Activated CD8-positive, alpha-beta memory T cell treated with anti-CD3 and anti-CD28 coated beads for 36 hours (primary cell): ENCODE measurements around the gene RPS21. TPM values are rescaled to one million over a fixed set of nuclear protein-coding genes. Genes with fewer than 3 reads are reported as not detected.

Experiments used
- CTCF ChIA-PET: fragments of 350-600 bp; sonication (Branson Sonifier 250); formaldehyde crosslinking; loops from one replicate; lab custom pipeline; 2021; ENCODE audit warnings: antibody characterized with exemption; lab: Charles Lee
- POLR2A ChIA-PET: fragments of 350-600 bp; sonication (Branson Sonifier 250); formaldehyde crosslinking; loops from one replicate; lab custom pipeline; 2021; ENCODE audit warnings: antibody characterized with exemption; lab: Charles Lee
- total RNA-seq, 2 experiments: library from RNA; stranded (reverse); gene quantifications; one replicate each; pipeline ENCODE4 v1.2.3, GENCODE V29; 2021

The RPS21 gene
- total RNA-seq, 2 experiments from 2014 or later = 2,101 to 2,191 TPM

GRCh38 chr20:62390317-62391164, 3.6 kb downstream of the RPS21 start:
- ChIA-PET CTCF (interaction anchor here (1.4 kb wide), 1 partner anchor 19 kb away, joined by 3 read pairs; no protein-coding TSS in a partner anchor), POLR2A (no interaction called here)

DNA sequence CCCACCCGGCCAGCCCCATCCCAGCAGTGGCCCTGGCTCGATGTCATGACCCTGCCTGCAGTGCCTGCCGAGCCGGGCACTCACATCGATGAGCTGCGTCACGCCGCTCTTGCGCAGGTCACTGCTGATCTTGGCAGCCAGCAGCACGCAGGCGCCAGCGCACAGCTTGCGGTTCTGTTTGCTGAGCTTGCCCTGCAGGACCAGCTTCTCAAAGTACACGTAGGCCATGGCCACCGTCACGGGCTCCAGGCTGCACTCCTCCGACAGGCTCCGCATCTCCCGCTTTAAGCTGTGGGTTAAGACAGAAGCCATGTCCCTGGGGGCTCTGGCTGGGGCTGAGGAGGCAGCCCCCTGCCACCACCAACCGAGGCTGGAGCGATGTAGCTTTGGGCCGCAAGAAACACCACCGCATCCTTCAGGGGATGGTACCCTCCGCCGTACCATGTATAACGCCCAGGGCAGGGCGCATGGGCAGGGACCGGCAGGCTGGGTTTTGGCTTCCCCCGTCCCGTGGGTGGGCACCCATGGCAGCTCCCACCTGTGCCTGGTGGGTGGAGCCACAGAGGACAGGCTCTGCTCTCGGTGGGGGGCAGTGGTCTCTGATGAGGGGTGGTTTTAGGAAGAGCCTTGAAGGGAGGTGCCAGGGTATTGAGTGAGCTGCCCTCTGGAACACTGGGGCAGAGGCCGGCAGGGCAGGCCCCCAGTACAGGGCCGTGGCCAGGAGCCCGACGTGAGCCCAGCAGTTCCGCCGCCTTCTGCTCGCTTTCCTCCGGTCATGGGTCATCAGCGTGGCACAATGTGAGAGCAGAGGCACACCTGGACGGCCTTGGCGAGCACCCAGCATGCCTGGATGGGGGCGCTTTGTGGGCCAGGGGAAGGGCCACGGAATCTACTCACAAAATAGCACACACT, 4.5 kb downstream of the RPS21 start:
- ChIA-PET CTCF (no interaction called here), POLR2A (no interaction called here)

DNA sequence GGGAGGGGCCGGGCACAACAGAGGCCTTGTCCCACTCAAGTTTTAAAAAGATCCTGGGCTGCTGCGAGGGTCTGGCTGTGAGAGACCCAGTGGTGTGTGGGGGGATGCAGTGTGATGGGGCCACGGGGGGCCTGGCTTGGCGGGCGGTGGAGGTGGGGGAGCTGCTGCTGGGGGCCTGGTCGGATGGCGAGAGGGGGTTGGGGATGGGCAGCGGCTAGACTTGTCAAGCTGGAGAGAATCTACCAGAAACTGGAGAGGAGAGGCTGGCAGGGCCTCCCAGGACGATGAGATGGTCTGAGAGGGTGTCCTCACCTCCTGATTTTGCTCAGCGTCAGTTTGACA, 5.1 kb downstream of the RPS21 start:
- ChIA-PET POLR2A (no interaction called here), CTCF (no interaction called here)

GRCh38 chr20:62392621-62393334, 5.9 kb downstream of the RPS21 start:
- ChIA-PET POLR2A (no interaction called here), CTCF (no interaction called here)

GRCh38 chr20:62393335-62393665, 6.4 kb downstream of the RPS21 start:
- ChIA-PET POLR2A (no interaction called here), CTCF (no interaction called here)

- ChIA-PET CTCF (no interaction called here), POLR2A (no interaction called here)
Observed at GRCh38 chr20:62393830-62394229, 6.9 kb downstream of the RPS21 start.

DNA sequence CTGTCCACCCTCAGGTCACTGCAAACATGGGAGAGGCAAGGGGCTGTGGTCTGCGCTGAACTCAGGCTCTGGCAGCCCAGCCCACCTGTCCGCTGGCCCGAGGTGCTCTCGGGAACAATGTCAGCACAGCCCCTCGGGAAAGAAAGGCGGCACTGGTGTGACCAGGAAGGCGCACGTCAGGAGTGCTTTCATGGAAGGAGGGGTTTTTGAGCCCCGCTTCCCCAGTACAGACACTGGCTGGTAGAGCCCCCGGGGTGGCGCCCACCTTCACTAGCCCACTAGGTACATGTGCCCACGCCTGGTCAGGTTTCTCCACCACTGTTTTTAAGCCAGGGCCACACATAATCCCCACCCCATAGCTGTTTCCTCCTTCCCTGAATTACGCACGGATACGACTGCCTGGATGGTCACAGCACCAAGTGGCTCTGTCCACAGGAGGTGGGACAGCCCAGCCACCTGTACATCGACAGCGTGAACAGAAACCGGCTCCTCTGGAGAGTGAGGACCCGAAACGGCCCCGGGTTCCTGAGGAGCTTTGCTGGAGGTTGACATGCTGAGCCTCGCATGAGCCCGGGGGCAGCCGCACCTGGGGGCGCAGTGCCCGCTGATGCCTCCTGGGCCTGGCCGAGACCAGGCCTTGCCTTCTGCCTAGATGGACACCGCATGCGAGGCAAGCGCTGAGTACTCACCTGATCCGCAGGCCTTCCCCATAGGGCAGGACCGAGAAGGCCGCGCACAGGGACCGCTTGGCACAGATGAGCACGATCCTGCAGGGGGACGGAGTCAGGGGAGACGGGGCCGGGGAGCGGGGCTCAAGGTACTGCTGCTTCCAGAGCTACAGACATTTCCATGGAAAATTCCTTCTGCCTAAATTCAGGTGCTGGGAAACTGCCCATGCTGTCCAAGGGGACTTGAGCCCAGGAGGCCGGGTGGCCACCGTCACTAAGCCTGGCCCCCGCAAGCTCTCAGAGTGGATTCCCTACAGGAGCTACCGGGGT, 7.6 kb downstream of the RPS21 start:
- POLR2A ChIA-PET = no interaction called here
- CTCF ChIA-PET = interaction anchor here (1.5 kb wide), 1 partner anchor 12 kb away, joined by 3 read pairs; no protein-coding TSS in a partner anchor

- CTCF ChIA-PET = interaction anchor here (1.5 kb wide), 1 partner anchor 13 kb away, joined by 3 read pairs; no protein-coding TSS in a partner anchor
- POLR2A ChIA-PET = no interaction called here
Observed at GRCh38 chr20:62395311-62396242, 8.7 kb downstream of the RPS21 start.

- ChIA-PET POLR2A (interaction anchor here (0.9 kb wide), 1 partner anchor 10 kb away, joined by 3 read pairs; the partner anchor contains the start of gene RPS21), CTCF (interaction anchor here (0.6 to 1.5 kb wide), 2 partner anchors 14 to 346 kb away, joined by 3 to 4 read pairs; no protein-coding TSS in a partner anchor)
Observed at GRCh38 chr20:62396367-62397239, 9.7 kb downstream of the RPS21 start.

DNA sequence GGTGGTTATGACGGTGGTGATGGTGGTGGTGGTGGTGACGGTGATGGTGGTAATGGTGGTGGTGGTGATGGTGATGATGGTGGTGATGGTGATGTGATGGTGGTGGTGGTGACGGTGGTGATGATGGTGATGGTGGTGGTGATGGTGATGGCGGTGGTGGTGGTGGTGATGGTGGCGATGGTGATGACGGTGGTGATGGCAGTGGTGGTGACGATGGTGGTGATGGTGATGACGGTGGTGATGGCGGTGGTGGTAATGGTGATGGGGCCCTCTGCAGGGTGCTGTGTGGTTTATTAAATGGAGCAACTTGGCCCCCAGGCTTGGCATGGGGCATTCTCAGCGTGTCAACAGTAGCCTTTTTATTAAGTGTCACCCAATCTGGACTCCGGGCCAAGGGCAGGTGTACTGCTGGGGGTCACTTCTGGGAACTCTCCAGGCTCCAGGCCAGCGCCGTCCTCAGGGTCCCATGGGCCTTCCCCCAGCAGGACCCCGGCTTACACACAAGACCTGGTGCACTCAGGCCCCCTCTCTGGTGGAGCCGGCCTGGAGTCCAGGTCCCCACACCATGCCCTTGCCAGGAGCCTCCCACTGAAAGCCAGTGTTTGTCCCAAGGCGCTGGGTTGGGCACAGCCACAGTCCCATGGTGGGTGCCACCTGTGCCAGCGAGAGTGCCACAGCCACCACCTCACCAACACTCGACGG, 11.4 kb downstream of the RPS21 start:
- CTCF ChIA-PET = no interaction called here

GRCh38 chr20:62400021-62400420, 13.1 kb downstream of the RPS21 start:
- CTCF ChIA-PET = no interaction called here
- POLR2A ChIA-PET = interaction anchor here (0.7 kb wide), 1 partner anchor 83 kb away, joined by 7 read pairs; no protein-coding TSS in a partner anchor

More for the DNA sequence above, 11.4 kb downstream of the RPS21 start:
- POLR2A ChIA-PET = no interaction called here

DNA sequence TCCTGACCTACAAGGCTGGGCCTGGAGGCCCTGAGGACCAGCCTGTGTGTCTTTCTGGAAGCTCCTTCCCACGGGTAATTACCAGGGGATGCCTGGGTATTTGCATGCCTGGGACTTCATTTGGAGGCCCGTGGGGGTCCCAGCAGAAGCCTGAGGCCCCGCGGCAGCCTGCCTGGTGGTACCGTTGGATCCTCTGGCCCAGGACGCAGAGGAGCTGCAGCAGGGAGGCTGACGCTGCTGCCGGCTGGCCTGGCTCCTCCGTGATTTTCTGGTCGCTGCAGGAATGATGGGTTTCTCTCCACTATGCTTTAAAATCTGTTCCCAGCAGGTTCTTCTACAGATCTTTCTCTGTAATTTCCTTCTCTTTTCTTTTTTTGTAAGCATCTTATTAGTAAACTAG, 13.6 kb downstream of the RPS21 start:
- ChIA-PET POLR2A (no interaction called here), CTCF (no interaction called here)

GRCh38 chr20:62401331-62401779, 14.5 kb downstream of the RPS21 start:
- CTCF ChIA-PET = interaction anchor here (0.8 kb wide), 1 partner anchor 9 kb away, joined by 3 read pairs; no protein-coding TSS in a partner anchor
- POLR2A ChIA-PET = no interaction called here

DNA sequence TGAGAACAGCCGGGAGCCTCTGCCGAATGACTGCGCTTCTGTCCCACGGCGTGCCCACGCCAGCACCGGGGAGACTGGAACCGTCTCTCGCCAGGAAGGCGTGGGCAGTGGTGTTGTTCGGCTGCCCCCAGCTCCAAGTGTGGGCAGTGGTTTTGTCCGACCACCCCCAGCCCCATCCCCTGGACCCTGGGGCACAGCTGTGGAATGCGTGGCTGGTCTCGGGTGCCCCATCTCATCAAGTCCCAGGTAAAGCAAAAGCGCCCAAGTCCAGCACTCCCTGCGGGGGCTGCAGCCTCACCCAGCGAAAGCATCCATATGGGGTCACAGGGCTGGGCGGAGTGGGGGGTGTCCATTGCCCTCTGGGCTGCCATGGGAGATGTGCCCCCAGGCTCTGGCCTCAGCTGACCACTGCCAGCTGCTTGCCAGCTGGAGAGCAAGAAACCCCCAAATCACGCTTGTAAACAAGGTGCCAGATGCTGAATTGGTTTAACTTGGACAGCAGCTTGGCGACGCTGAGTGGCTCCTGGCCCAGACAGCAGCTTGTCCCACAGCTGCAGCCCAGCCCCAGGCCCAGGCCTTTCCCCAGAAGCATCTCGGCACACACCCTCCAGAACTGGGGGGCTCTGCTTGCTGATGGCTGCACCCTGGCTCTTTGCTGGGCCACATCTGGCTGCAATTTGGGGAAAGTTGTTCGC, 15.7 kb downstream of the RPS21 start:
- CTCF ChIA-PET = no interaction called here

DNA sequence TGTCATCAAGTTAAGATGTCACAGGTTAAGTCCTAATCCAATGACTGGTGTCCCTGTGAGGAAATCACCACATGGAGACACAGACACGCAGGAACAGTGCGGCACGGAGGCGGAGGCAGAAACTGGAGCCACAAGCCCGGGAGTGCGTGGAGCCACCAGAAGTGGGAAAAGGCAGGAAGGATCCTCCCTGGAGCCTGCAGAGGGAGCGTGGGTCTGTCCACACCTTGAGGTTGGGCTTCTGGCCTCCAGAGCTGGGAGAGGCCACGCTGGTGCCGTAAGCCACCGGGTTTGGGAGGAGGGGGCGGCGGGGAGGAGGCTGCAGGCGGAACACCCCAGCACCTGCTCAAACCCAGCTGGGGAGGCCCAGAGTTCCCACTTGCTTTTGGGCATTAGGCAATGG, 16.4 kb downstream of the RPS21 start:
- POLR2A ChIA-PET = no interaction called here
- CTCF ChIA-PET = no interaction called here

More for the DNA sequence above, 15.7 kb downstream of the RPS21 start:
- POLR2A ChIA-PET = no interaction called here
